Central memory CD4-positive, alpha-beta T cell (primary cell): Measurements from ENCODE around the gene ZNF547.
"Not testable (repeated sequence)": the region's sequence is repeated elsewhere in the genome, so short reads cannot be mapped to it uniquely, and the experiment has no call there.

Experiments used
- DNase-seq: peaks from one replicate; pipeline ENCODE4 v3.0.0; 2022

Gene ZNF547

DNA sequence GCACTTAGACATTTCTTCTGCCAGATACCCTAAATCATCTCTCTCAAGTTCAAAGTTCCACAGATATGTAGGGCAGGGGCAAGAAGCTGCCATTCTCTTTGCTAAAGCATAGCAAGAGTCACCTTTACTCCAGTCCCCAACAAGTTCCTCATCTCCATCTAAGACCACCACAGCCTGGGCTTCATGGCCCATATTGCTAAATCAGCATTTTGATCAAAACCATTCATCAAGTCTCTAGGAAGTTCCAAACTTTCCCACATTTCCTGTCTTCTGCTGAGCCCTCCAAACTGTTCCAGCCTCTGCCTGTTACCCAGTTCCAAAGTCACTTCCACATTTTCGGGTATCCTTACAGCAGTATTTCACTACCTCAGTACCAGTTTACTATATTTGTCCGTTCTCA lies 11.3 kb downstream of the ZNF547 start:
- not testable (repeated sequence) for DNase-seq

DNA sequence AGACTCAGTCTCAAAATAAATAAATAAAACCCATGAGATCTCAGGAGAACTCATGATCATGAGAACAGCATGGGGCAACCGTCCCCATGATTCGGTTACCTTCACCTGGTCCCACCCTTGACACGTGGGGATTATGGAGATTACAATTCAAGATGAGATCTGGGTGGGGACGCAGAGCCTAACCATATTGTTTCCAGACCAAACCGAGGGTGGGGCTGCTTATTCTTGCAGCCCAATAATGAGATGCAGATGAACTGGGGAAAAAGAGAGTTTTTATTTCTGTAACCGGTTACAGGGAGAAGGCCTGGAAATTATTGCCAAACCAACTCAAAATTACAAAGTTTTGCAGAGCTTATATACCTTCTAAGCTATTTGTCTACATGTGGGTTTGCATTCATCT lies 12.8 kb downstream of the ZNF547 start:
- DNase-seq, result no peak

DNA sequence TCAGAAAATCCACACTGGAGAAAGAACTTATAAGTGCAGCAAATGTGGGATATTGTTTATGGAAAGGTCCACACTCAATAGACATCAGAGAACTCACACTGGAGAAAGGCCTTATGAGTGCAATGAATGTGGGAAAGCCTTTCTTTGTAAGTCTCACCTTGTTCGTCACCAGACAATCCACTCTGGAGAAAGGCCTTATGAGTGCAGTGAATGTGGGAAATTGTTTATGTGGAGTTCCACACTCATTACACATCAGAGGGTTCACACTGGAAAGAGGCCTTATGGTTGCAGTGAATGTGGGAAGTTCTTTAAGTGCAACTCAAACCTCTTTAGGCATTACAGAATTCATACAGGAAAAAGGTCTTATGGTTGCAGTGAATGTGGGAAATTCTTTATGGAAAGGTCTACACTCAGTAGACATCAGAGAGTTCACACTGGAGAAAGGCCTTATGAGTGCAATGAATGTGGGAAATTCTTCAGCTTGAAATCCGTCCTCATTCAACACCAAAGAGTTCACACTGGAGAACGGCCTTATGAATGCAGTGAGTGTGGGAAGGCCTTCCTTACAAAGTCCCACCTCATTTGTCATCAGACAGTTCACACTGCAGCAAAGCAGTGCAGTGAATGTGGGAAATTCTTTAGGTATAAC lies 14.3 kb downstream of the ZNF547 start:
- DNase-seq, result no peak

DNA sequence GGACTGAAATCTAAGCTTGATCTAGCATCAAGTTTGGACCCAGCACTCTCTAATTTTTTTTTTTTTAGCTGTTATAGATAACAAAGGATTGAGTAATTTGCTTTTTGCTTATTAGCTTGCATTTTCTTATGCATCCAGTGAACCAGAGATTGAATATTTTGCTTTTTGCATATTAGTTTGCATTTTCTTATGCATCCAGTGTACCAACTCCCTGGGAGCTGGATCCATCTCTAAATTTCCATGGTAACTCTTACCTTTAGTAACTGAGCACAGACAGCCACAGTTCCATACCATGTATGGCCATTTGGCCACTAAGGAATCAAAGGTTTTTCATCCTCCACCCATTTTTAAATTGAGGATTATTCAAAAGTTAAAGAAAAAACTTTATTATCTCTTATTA lies 17.6 kb downstream of the ZNF547 start:
- DNase-seq, result no peak

DNA sequence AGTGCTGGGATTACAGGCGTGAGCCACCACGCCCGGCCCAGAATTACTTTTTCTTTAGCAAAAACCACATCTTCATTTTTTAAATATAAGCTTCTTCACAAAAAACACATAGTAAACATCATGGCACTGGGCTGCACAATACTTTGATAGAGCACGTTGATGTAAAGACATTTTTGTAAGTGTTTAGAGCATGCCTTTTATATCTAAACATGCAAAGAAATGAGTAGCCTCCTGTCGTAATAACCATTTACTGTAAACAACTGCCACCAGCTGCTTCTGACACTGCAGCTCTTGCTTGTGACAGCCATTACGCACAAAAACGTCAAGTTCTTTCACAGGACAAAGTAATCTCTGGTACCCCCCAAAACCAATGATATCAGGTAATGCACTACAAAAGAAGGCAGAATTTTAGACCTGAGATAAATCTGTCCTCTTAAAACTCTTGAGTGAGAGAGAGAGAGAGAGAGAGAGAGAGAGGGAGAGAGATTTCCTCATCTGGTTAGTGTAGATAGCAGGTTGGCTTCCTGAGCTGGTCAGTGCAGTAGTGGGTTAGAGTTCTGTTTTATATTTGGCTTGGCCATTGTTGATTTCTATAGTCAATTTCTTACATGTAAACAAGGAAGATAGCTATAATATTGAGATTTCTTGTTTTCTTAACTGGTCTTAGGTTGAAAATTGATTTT lies 19.6 kb downstream of the ZNF547 start:
- no peak for DNase-seq

DNA sequence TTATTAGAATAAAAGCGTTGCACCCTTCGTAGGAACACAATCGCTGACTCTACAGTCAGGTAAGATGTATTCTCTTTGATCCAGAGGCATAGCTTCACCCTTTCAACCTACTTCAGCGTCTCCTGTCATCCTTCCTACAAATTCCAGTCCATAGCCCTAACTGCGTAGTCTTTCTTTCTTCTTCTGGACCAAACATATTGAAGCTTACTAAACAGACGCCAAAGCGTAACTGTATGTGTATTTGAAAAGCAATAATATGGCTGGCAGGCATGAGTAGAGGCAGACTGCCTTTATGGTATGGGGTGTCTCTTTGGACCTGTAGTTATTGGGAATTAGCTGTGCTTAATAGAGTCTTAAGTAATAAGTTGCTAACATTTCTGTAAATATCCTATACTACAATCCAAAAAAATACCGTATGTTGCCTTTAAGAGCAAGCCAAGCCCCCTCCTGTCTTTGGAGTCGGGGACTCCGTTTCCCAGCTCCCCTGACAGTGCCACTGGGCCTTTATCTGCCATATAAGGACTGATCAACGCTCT lies 25.9 kb downstream of the ZNF547 start:
- DNase-seq, result no peak

DNA sequence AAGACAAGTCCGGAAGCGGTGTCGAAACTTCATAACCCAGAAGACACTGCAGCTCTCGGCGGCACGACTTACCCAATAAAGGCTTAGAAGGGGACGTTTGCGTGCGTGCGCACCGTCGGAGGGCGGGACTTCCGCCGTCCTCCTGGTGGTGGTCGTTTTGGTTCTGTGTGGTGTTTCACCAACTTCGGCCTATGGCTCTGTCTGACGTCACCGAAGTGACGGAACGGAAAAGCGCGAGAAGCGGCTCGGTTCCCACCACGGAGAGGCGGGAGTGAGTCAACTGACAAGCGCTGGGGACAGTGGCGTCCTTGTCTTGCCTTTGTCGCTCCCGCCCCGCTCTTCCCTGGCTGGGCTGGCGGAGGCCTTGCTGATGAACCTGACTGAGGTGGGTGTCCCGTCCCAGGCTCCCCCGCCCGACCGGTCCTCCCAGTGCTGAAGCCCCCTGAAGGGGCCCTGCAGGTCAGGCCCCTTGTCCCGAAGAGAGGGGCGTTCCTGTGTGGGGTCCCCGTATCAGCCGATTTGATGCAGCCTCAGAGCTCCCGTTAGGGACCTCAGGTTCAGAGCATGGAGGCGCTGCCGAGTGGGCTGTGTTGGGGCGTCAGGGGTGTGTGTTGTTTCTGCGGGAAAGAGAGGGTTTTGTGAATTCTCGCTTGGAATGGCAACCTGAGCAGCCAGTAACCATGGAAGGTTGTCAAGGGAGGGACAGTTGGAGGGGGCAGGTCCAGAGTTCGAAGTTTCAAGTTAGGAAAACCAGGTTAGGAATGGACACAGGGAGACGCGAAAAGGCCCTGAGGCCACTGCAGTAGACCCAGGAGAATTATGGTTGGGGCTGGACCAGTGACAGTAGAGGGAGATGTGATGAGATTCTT lies 26.6 kb downstream of the ZNF547 start, which contains the start of gene ZNF548:
Gene ZNF548 (plus strand): TSS at position 125 of the 869 bp plus-strand sequence. CDS start 246 bp downstream, at position 371.
- DNase-seq, result peak; percentile 95

DNA sequence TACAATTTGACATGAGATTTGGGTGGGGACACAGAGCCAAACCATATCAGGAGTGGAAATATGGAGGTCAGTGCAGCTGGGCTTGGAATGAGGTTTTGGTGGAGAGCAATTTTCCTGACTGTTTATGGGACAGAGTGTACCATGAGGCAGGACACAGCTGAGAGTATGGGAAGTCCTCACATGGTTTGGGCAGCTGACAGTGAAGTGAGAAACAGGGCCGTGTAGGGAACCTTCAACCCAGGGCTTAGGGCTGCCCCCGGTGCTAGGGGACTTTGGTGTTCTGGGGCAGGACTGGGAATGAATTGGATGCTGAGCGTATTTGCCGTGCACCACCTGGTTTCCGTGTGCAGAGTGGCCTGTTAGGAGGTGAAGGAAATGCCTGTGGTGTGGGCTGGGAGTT lies 32.4 kb downstream of the ZNF547 start:
- DNase-seq, result no peak

DNA sequence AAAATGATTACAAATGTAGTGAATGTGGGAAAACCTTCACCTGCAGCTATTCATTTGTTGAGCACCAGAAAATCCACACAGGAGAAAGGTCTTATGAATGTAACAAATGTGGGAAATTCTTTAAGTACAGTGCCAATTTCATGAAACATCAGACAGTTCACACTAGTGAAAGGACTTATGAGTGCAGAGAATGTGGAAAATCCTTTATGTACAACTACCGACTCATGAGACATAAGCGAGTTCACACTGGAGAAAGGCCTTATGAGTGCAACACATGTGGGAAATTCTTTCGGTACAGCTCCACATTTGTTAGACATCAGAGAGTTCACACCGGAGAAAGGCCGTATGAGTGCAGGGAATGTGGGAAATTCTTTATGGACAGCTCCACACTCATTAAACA lies 35.5 kb downstream of the ZNF547 start:
- DNase-seq, result no peak

DNA sequence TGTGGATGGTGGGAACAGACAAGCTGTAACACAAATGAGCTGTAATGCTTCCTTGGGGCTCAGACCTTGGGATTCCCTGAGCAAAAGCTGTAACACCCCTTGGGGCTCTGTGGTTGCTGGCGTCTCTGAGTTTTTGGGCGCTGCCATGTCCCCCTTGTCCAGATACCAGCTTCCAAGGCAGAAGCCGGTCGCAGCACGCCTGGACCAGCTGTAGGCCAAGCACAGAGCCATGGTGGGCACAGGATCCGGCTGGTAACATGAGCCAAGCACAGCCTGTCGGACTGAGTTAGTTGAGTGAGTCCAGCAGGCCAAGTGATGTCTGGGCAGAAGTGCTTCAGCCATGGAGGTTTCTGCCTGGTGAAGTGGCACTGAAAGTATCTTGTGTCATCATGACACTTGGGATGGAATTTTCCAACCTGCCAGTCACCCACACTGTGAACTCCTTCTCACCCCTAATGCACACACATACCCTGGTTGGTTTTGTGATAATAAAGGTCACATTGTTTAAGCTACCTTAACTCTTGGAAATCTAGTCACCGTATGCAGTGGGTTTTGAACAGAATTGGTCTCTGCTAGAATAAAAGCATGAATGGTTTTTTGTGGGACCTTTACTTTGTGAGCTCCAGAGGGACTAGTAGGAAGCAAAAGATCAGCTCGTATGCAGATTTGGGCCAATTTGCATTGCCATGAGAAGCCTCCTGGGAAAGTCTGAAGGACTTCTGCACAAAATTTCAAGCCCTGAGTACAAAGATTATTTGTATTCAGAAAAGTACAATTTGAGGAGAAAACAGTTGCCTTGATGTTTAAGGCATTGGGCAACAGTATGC lies 40.6 kb downstream of the ZNF547 start:
- DNase-seq, result no peak

DNA sequence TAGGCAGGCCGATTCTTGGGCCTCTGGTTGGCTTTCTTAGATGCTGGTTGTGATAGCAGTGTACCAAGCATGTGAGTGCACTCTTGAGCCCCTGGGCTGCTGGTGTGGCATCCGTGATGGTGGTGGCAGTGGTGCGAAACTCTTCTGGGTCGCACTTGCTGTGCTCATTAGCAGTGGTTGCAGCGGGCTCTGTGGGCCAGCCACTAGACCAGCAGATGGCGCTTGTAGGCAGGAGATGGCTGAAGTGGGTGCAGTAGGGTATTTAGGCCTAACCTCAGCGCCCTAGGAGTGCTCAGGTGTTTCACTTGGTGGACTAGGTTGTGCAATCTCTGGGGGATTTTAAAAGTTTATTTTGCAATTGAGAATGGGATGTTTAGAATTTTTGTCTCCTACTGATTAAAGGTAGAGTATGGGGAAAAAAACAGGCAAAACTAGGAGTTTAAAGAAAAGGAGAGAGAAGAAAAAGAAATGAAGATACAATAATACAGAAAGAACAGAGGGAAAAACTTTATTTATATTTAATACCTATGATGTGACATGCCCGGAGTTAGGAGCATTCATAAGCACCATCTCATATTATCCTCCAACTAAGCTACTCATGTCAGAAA lies 43.3 kb downstream of the ZNF547 start:
- DNase-seq, result peak; percentile 48

DNA sequence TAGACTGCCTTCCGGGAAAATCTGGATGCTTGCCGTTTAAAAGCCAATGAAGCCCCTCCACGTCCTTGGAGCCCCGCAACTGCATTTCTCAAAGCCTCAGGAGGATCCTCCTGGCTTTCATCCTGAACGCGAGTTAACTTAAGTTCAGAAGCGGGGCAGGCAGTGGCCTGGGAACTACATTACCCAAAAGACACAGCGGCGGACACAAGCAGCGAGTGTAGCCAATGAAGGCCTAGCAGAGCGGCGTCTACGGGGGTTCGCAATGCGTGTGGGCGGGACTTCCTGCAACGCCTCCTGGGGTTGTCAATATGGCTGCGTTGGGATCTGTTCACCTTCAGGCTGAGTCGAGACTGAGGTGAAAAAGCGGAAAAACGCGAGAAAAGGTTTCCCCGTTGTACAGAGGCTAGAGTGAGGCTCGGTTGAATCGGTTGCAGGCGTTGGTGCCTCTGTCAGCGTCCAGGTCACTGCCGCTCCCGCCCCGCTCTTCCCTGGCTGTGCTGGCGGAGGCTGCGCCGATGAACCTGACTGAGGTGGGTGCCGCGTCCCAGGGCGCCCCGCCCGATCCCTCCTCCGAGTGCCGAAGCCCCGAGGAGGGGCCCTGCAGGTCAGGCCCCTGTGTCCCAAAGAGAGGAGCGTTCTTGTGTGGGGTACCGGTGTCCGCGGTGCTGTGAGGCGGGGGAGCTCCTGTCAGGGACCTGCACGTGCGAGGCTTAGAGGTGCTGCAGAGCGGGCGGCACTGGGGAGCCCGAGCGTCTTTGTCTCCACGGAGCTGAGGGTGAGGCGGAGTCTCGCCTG lies 47.7 kb downstream of the ZNF547 start, which contains the start of gene ZNF17:
Gene ZNF17 (plus strand): TSS at position 285 of the 795 bp plus-strand sequence. CDS start 2,455 bp downstream, outside the sequence.
- DNase-seq, result peak; percentile 88

DNA sequence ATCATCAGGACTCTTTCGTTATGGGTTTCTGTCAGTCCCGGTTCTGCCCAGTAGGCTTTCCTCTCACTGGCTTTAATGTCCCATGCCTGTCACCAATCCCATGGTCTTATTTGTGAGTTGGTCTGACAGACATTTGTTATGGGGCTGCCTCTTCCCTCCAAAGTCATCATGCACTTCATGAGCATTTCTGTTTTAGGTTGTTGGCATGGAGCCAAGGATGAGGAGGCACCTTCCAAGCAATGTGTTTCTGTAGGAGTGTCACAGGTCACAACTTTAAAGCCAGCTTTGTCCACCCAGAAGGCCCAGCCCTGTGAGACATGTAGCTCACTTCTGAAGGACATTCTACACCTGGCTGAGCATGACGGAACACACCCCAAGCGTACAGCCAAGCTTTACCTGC lies 56.1 kb downstream of the ZNF547 start:
- DNase-seq, result no peak

DNA sequence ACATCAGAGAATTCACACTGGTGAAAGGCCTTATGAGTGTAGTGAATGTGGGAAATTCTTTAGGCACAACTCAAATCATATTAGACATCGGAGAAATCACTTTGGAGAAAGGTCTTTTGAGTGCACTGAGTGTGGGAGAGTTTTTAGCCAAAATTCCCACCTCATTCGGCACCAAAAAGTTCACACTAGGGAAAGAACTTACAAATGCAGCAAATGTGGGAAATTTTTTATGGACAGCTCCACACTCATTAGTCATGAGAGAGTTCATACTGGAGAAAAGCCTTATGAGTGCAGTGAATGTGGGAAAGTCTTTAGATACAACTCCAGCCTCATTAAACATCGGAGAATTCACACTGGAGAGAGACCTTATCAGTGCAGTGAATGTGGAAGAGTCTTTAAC lies 57.7 kb downstream of the ZNF547 start:
- DNase-seq, result no peak
